IPS DF 4.7 (cell line): ENCODE data around the gene PLD3.

Experiments
- DNase-seq: peaks from one replicate; pipeline ENCODE4 v3.0.0-alpha.2; 2013; ENCODE audit warnings: low spot score; ENCODE audit errors: extremely low read depth

PLD3 gene

DNA sequence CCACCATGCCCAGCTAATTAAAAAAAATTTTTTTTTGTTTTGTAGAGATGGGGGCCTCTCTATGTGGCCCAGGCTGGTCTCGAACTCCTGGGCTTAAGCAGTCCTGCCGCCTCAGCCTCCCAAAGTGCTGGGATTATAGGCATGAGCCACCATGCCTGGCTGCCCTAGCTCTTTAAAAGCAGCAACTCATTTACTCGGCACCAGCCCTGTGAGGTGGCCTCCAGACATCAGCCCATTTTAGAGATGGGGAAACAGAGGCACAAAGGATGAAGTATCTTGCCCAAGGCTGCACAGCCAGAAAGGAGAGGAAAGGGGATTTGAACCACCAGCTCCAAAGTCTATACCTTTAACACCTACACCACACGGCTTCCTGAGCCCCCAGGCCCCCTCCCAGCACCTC, 64.4 kb downstream of the PLD3 start:
- no peak for DNase-seq

DNA sequence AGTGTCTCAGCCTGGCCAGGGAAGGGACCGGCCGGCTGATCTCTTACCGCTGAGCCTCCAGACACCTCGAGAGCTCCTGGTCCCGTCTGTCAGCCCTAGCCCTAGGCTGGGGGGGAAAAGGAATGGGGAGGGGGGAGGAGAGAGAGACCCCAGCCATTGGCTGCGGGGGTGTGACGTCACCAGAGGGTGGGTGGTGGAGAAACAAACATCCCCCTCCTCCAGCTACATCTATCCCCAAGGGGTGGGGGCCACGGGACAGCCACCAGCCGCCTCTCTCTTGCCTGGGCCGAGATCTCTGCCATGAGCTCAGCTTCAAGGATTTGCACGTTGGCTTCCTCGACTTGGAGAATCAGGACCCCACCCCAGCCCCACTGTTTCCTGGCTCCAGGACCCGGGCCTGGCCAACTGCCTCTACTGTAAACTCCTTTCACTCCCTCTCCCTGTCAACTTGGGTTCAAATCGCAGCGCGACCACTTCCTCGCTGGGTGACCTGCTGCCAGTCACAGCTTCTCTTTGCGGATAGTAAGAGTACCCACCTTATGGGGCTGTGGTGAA, 64.9 kb downstream of the PLD3 start, which contains the start of gene PRX:
TSS of gene PRX (minus strand) at position 88 of the 555 bp plus-strand sequence. CDS start 5,446 bp downstream, outside the sequence.
- no peak for DNase-seq

DNA sequence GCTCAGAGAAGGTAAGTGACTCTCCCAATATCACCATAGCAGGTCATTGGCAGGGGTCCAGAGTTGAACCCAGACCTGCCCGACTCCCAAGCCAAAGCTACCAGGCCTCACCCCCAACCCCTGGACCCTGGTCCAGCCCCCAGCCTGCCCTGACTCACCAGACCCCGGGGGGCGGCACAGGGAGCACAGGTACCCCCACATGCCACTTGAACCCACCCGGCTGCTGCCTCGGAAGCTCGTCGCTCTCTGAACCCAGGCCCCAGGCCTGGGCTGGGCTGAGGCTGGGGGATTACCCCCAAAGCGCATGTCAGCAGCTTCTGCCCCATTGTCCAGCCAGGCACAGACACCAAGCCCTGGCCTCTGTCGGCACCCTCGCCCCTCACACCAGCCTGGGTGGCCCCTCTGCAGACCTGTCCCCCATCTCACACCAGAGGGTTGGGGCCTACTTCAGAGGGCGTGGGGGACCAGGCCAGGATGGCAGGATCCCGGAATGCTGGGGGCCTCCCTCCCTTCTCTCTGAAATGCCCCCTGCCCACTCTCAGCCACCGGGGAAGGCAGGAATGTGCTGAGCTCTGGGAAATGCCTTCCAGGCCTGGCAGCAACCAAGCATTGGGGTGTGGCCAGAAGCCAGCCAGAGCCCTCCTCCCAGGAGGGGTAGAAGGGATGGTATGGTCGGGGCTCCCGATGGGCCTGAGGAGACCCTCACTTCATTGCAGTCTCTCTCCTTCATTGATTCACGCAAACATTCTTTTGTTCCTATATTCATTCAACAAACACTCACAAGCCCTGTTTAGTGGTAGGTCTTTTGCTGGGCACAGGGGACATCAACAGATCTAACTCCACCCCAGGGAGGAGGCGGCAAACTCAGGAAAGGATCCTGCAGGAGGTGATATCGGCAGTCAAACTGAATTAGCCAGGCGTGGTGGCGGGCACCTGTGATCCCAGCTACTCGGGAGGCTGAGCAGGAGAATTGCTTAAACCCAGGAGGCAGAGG, 66.3 kb downstream of the PLD3 start:
- DNase-seq: no peak

DNA sequence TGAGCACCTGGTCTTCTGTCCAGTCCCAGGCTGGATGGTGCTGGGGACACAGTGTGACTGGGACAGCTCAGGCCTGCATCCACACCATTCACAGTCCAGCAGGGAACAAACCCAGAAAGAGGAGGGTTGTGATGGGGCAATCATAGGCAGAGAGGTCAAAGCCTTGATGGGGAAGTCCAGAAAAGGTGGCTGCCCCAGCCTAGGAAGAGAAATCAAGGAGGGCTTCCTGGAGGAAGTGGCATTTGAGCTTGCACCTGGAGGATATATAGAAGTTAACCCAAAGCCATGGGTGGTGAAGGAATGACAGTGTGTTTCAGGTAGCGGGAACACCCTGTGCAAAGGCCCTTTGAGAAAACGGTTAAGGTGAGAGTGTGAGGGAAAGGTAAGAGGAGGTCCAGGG, 67.3 kb downstream of the PLD3 start:
- DNase-seq: no peak

DNA sequence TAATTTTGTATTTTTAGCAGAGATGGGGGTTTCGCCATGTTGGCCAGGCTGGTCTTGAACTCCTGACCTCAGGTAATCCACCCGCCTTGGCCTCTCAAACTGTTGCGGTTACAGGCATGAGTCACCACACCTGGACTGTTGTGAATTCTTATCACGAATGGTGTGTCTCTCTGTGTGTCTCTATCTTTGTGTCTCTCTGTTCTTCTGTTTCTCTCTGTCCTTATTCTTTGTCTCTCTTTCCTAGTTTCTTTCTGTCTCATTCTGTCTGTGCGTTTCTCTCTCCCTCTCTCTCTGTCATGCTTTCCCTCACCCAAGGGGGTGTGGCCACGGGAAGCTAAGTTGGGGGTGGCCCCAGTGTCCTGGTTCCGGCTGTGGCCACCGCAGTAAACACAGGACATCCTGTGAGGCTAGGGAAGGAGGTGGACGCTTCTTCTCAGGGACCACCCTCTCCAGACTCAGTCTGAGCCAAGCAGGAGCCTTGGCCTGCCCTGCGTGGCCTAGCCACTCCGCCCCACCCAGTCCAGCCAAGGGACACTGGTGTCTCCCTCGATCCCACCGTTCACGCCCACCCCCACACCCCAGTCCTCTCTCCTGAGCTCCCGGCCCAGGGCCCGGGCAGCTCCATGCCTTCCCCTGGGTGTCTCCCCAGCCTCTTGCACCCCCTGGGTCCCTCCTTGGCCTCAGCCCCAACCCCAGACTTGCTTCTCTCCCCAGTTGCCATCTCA, 68.6 kb downstream of the PLD3 start:
- no peak for DNase-seq

DNA sequence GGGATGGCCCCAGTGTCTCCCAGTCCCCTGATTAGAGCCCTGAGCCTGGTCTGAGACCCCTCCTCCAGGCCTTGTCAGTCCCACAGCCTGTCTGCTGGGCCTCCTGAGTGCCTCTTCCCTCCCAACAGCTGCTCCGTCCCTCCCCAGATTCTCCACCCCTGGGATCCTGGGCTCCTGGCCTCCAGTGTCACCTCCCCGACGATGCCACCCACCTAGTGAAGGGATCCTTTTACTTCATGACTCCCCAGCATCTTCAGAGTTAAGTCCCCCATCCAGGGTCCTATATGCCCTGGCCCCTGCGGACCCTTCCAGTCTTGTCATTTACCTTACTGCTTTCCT, 69.1 kb downstream of the PLD3 start:
- no peak for DNase-seq

DNA sequence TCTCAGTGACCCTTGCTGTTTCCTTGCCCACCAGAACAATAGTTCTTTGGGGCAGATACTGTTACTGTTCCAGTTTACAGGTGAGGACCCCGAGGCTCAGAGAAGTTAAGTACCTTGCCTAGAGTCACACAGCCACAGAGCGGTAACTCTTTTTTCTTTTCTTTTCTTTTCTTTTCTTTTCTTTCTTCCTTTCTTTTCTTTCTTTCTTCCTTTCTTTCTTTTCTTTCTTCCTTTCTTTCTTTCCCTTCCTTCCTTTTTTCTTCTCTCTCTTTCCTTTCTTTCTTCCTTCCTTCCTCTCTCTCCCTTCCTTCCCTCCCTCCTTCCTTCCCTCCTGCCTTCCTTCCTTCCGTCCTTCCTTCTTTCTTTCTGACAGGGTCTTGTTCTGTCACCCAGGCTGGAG, 69.5 kb downstream of the PLD3 start:
- no peak for DNase-seq

DNA sequence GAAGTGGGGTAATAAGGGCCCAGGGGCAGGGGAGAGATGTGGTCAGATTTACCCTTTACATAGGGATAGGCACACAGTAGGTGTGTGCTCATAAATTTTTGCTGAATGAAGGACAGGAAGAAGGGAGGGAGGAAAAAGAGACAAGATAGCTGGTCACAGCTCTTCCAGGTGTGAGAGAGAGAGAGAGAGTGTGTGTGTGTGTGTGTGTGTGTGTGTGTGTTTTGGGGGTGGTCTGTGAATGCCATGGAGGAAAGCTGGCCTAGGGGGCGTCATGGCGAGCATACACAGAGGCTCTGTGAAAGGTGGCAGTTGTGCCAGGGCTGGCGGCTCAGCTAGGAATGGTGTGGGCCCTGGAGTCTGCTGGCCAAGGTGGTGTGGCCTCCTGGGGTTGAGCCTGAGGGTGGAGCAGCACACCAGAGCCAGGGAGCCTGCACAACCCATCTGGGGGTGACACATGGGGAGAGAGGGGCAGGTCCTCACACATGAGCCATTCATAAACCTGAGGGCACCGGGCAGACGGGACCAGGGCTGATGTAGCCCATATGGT, 70.6 kb downstream of the PLD3 start:
- no peak for DNase-seq

DNA sequence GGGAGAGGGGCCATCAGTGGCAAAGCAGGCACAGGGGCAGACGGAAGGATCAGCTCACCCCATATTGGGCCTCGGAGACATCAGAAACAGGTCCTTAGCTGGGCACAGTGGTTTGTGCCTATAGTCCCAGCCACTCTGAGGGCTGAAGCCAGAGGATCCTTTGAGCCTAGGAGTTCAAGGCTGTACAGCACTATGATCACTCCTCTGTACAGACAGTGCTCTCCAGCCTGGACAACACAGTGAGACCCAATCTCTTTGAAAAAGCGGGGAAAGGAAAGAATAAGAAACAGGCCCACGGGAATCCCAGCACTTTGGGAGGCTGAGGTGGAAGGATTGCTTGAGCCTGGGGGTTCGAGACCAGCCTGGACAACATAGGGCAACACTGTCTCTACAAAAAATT, 71.3 kb downstream of the PLD3 start:
- DNase-seq: no peak

DNA sequence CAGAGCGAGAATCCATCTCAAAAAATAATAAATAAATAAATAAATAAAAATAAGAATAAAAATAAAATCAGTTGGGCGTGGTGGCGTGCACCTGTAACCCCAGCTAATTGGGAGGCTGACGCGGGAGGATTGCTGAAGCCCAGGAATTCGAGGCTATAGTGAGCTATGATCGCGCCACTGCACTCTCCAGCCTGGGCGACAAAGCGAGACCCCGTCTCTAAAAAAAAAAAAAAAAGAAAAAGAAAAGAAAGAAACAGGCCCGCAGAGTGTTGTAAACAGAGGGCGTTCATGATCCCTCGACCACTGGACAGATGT, 71.9 kb downstream of the PLD3 start:
- DNase-seq: no peak

DNA sequence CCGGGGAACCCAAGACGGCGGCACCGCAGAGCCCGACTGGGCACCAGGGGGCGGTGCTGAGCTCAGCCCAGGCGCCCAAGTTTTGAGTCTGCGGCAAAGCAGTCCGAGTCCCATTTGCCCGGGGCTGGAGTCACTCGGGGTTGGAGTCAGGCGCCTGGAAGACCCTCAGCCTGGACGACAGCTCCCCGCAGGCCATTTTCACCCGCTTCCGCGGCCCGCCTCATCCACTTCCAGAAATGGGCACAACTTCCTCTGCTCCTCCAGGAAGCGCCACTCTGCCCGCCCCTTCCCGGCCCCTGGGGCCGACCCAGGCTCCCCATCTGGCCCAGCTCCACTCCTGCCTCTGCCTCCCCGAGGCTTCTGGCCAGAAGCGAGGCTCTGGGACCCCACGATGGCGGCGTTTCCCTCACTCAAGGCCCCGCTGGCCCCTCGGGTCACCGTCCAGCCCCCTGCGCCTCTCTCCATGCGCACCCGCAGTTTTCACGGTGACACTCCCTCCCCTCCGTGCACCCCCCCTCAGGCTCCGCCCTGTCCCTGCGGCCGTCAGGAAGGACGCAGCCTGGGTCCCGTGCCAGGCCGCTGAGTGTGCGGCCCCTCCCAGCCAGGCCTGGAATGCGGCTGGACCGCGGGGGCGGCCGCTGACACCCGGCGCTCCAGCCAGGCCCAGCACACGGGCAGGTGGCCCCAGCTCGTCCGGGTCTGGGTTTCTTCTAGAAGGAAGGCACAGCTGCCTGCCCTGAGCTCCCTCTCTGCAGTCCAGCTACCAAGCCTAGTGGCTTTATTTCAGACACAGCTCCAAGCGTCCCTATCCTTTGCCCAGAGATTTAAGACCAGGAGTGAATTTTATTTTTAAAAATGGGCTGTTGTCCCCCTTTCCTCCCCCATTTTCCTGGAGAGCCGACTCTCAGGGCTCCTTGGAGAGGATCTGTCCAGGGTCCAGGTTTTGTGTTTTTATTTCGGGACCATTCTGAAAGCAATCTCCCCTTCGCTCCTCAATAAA, 72.6 kb downstream of the PLD3 start:
- DNase-seq: no peak

DNA sequence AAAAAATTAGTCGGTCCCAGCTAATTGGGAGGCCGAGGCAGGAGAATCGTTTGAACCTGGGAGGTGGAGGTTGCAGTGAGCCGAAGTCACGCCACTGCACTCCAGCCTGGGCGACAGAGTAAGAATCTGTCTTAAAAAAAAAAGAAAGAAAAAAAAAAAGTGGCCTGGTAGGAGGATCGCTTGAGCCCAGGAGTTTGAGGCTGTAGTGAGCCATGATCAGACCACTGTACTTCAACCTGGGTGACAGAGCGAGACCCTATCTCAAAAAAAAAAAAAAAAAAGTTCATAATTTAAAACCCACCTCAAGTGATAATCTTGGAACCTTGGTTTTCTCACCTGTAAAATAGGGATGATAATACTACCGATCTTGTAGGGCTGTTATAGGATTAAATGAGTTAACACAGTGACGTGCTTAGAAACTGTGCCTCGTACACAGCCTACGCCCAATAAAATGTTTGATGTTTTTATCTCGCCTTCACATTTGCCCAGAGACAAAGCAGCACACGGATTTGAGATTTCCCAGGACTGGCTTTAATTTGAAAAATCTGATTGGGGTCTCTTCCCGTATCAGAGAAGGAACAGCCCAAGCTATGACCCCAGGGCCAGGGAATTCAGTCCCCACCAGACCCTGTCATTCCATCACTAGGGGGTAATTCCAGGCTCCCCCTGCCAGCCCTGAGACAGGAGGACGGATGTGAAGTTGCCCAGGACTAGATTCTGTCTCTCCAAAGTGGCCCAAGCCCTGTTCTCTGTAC, 73.7 kb downstream of the PLD3 start:
- DNase-seq: no peak

DNA sequence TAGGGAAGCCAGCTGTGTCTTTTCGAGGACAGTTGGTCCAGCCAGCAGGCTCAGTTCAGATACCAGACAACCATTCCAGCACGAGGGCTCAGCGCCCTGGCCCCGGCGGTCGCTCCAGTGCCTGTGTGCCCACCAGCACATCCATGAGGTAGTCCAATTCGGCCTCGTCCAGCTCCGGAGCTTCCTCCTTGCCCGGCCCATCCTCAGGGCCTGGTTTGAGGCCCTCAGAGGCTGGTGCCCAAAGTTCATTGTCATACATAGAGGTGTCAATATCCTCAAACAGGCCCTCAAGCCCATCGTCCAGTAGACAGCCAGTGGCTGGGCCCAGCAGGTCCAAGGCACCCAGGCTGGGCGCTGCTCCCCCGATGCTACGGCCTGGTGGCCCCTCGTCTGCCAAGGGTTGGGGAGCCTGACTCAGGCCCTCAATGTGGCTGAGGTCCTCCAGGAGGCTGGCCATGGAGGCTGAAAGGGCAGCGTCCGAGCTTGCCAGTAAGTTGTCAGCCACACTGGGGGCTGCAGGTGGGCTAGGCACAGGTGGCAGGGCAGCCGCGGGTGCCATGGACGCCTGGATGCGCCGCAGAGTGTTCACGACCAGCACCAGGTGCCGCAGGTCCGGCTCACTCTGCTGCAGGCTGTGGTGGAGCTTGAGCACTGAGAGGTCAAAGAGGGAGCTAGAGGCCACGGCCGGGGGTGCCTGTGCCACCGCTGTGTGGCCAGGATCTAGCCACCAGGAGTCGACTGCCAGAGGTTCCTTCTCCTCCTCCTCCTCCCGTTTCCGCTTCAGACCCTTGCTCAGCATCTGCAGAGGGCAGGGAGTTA, 74.5 kb downstream of the PLD3 start:
- no peak for DNase-seq

DNA sequence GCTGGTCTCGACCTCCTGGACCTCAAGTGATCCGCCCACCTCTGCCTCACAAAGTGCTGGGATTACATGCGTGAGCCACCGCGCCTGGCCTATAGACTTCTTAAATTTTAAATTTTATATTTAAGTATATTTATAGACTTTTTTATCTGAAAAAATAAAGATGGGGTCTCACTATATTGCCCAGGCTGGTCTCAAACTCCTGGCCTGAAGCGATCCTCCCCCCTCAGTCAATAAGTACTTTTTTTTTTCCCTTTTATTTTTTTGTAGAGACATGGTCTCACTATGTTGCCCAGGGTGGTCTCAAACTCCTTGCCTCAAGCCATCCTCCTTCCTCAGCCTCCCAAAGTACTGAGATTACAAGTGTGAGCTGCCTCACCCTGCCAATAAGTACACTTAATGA, 75.4 kb downstream of the PLD3 start:
- DNase-seq: no peak

DNA sequence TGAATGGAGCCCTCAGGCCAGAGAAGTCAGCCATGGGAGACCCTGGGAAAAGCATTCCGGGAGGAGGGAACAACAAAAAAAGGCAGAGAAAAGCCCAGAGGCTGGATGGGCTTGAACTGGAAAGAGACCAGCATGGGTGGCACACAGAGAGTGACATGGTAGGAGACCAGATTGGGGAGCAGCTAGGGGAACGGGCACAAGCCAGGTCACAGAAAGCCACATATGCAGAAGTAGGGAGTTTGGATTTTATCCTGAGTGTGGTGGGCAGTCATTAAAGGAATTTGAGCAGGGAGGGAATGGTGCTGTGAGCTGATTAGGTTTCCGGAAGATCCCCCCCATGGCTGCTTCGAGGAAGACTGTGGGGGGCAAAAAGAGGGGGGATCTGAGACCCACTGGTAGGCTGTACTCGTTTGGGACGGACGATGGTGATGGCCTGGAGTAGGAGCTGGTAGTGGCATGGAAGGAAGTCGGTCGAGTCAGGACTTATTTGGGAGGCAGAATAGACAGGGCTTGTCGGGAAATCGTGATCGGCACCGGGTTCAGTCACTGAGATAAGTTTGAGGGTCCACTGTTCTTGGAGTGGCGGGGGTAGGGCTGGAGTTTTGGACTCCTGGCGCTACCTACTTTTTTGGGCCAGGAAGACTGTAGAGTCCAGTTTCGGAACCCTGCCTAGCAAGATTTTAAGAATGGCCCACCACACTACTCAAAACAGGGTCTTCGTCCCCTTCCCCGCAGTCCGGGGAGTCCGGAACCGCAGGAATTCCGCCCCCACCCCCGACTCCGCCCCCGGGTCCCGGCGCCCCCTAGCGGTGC, 76.3 kb downstream of the PLD3 start:
- no peak for DNase-seq

DNA sequence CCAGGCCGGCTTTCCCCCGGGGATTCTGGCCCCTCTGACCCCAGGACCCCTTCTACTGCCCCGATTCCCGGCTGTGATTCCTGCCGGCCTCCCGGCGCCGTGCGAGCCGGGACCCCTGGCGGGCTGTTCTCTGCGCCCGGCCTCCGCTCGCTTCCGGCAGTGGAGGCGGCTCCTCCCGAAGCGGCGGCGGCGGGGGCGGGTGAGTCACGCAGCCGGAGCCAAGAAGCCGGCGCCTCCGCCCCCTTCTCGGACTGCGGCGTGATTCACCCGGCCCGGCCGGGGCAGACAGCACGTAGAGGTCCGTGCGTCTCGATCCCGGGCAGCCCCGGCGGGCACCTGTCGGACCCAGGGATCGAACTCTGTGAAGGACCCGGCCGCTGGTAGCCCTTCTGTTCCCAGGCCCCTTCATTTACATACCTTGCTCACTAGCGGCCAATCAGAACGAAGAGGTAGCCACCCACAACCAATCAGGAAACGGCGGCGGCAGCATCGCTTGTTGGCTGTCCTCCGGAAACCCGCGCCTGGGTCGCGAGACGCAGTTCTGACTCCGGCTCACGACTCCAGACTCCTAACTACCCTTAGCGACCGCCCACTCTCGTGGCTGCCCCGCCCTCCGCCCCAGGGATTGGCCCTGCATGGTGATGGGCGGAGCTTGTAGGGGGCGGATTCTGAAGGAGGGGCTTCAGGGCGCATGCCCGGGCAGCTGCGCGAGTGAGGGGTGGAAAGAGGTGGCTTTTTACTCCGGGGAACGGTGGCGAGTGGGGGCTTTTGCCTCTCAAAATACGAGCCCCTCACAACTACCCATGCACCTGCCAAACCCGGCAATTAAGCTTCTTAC, 77.2 kb downstream of the PLD3 start, which contains the start of gene SERTAD1:
TSS of gene SERTAD1 (minus strand) at position 543 of the 838 bp plus-strand sequence. CDS start 2,446 bp downstream, outside the sequence.
- no peak for DNase-seq
